Kidney epithelial cell (primary cell): ENCODE results near the gene TCF7L1. TPM values are rescaled to one million over a fixed set of nuclear protein-coding genes. Genes with fewer than 3 reads are reported as not detected.

Experiments
- DNase-seq: peaks from one replicate; pipeline ENCODE4 v3.0.0-alpha.2; 2010; ENCODE audit warnings: low read depth
- H3K27me3 ChIP-seq: 2 replicates; pipeline ENCODE4 v1.6.0; 2011; ENCODE audit warnings: low read length; ENCODE audit not compliant: control insufficient read depth, insufficient read depth
- H3K36me3 ChIP-seq: 2 replicates; pipeline ENCODE4 v1.5.1; 2011; ENCODE audit warnings: low read length; ENCODE audit not compliant: control insufficient read depth, insufficient read depth
- H3K4me3 ChIP-seq: 2 replicates; pipeline ENCODE4 v1.5.1; 2011; ENCODE audit warnings: low read depth, mild to moderate bottlenecking, control low read depth, low read length
- CTCF ChIP-seq: IDR thresholded peaks from 2 replicates; pipeline ENCODE4 v1.5.1; 2011; ENCODE audit warnings: mild to moderate bottlenecking, moderate library complexity, low read length, control low read depth, inconsistent platforms; ENCODE audit not compliant: insufficient read depth, poor library complexity, severe bottlenecking
- total RNA-seq: library from RNA; depleted of rRNA; stranded (reverse); fragments of >200 nt; gene quantifications from 2 replicates; pipeline ENCODE4 v1.2.3, GENCODE V29; 2015

The TCF7L1 gene
- total RNA-seq, 1 donor from 2014 or later = 4.3 TPM

- no peak for DNase-seq
- no peak for TF ChIP-seq CTCF
- no peaks in the 10 kb centered on the region for H3K36me3 ChIP-seq
- H3K27me3 ChIP-seq = no peaks in the 10 kb centered on the region
- no peak overlapping the region for H3K4me3 ChIP-seq
These were observed 118.0 kb downstream of the TCF7L1 start for GRCh38 chr2:85251070-85251616.

GRCh38 chr2:85253890-85254289 lies 120.7 kb downstream of the TCF7L1 start:
- Histone ChIP-seq H3K36me3 (no peaks in the 10 kb centered on the region), H3K27me3 (no peaks in the 10 kb centered on the region), H3K4me3 (no peak overlapping the region)
- no peak for DNase-seq
- TF ChIP-seq CTCF = no peak

DNA sequence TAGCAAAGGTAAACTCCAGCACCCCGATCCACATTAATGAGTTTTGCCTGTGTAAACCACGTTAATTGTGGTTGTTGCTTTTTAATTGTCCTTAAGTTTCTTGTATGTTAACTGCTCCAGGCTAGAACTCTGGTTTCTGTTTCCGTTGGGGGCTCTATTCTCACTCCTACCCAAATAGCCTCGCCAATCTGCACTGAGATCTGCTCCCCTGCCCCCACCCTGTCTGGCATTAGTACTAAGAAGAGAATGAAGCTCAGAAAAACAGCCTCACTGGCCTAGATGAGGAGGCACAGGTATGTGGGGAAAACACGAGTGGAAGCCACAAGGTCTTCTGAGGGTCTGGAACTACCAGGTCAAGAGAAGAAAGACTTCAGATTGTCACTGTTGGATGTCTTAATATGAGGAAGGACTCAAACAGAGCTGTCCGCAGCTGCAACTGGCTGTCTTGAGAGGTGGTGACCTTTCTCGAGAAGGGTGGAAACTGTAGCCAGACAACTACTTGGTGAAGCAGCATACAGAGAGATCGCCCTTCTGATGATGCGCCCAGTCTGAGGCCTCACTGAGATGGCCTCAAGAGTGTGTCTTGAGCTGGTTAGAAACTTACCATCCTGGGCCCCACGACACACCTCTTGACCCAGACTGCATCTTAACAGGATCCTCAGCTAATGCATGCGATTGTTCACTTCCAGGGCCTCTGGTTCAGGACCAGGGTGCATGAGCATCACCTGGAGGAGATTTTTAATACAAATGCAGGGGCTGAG lies 121.5 kb downstream of the TCF7L1 start:
- Histone ChIP-seq H3K27me3 (no peaks in the 10 kb centered on the region), H3K4me3 (no peak overlapping the region), H3K36me3 (no peaks in the 10 kb centered on the region)
- no peak for DNase-seq
- no peak for TF ChIP-seq CTCF

GRCh38 chr2:85255456-85255812 lies 122.2 kb downstream of the TCF7L1 start:
- H3K36me3 ChIP-seq = no peaks in the 10 kb centered on the region
- H3K4me3 ChIP-seq = no peak overlapping the region
- DNase-seq = no peak
- H3K27me3 ChIP-seq = no peaks in the 10 kb centered on the region
- no peak for TF ChIP-seq CTCF

DNA sequence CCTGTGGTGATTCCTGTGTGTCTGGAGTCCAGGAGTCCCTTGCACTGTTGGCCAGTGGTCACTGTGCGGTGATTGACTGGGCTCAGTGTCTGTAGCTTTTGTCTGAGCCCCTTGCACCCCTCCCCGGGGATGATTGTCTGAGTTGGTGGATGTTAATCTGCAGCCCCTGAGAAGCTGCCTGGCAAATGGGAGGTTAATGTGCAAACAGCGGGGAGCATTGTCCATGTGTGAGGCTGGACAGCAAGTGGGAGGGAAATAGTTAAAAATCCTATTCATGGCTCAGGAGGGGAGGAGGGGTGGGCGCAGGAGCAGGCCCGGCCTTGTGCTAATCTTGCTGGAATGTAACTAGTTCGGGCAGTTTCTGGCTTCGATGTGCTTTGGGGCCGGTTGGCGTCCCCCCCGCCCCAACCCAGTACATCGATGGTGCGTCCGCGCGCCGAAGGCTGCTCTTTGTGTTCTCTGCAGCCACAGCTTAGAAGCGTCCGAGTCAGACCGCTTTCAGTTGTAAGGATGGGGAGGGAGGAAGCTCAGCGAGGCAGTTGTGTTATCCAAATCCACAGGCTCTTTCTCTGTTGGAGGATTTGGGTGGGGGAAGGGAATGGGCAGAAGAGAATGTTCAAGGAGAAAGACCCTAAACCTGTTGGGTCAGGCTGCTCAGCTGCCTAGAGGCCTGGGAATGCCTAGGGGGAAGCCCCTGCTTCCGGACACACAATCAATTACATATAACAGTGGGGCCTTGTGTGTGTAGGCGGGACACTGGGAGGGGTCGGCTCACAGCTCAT lies 122.8 kb downstream of the TCF7L1 start:
- DNase-seq = no peak
- H3K4me3 ChIP-seq = no peak overlapping the region
- no peaks in the 10 kb centered on the region for H3K27me3 ChIP-seq
- no peaks in the 10 kb centered on the region for H3K36me3 ChIP-seq
- no peak for TF ChIP-seq CTCF
